ENCODE data around the gene SIN3A.
"Not testable (repeated sequence)": the region's sequence is repeated elsewhere in the genome, so short reads cannot be mapped to it uniquely, and the experiment has no call there.

Gene SIN3A

GRCh38 chr15:75449585-75450306 lies 1.7 kb downstream of the SIN3A start:
- no peak for FAIRE-seq

DNA sequence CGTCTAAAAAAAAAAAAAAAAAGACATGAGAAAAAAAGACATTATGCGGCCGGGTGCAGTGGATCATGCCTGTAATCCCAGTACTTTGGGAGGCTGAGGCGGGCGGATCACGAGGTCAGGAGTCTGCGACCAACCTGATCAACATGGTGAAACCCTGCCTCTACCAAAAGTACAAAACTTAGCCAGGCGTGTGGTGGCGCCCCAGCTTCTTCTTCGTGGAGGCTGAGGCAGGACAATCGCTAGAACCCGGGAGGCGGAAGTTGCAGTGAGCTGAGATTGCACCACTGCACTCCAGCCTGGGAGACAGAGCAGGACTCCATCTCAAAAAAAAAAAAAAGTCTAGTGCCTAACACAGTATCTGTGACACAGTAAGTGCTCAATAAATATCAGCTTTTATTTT lies 3.3 kb downstream of the SIN3A start:
- not testable (repeated sequence) for FAIRE-seq

DNA sequence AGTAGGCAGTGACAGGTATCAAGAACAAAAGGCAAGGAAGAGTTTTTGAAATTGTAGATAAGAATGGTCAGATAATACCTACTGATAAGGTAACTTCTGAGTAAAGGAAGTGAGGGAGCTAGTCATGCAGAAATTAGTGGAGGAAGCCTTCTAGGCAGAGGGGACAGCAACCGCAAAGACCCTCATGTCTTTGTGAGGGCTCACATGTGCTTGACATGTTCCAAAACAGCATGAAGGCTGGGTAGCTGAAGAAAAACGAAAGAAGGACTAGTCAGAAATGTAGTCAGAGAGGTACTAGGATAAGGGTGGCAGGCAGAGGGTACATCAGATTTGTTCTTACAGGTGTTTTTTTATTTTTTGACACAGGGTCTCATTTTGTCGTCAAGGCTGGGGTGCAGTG lies 5.3 kb downstream of the SIN3A start:
- FAIRE-seq: no peak

DNA sequence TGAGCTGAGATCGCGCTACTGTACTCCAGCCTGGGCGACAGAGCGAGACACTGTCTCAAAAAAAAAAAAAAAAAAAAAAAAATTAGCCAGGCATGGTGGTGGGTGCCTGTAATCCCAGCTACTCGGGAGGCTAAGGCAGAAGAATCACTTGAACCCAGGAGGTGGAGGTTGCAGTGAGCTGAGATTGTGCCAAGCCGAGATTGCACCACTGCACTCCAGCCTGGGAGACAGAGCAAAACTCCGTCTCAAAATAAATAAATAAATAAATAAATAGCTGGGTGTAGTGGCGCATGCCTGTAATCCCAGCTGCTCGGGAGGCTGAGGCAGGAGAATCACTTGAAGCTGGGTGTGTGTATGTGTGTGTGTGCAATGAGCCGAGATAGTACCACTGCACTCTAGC lies 6.2 kb downstream of the SIN3A start:
- FAIRE-seq: not testable (repeated sequence)

- FAIRE-seq: not testable (repeated sequence)
These were observed 7.5 kb downstream of the SIN3A start for GRCh38 chr15:75443972-75444453.

GRCh38 chr15:75437721-75438120 lies 13.8 kb downstream of the SIN3A start:
- FAIRE-seq: no peak

GRCh38 chr15:75436881-75437280 lies 14.6 kb downstream of the SIN3A start:
- FAIRE-seq: no peak

GRCh38 chr15:75431682-75432081 lies 19.8 kb downstream of the SIN3A start:
- no peak for FAIRE-seq

- no peak for FAIRE-seq
These were observed 20.2 kb downstream of the SIN3A start for GRCh38 chr15:75431270-75431669.

GRCh38 chr15:75430259-75430658 lies 21.2 kb downstream of the SIN3A start:
- FAIRE-seq: no peak

DNA sequence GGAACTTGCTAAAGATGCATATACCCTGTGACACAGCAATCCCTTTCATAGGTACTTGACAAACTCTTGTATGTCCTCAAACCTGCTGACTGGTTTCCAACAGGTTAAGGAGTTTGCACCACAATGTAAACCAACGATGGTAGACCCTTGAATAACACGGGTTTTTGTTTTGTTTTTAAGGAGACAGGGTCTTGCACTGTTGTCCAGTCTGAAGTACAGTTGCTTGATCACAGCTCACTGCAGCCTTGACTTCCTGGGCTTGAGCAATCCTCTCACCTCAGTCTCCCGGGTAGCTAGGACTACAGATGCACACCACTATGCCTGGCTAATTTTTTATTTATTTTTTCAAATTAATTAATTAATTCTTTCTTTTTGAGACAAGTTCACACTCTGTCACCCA lies 23.3 kb downstream of the SIN3A start:
- FAIRE-seq: no peak

GRCh38 chr15:75425966-75426500 lies 25.5 kb downstream of the SIN3A start:
- FAIRE-seq: no peak

- no peak for FAIRE-seq
These were observed 28.9 kb downstream of the SIN3A start for GRCh38 chr15:75422554-75422953.

- no peak for FAIRE-seq
These were observed 30.8 kb downstream of the SIN3A start for GRCh38 chr15:75420698-75421097.

GRCh38 chr15:75416584-75416983 lies 34.9 kb downstream of the SIN3A start:
- FAIRE-seq: no peak

DNA sequence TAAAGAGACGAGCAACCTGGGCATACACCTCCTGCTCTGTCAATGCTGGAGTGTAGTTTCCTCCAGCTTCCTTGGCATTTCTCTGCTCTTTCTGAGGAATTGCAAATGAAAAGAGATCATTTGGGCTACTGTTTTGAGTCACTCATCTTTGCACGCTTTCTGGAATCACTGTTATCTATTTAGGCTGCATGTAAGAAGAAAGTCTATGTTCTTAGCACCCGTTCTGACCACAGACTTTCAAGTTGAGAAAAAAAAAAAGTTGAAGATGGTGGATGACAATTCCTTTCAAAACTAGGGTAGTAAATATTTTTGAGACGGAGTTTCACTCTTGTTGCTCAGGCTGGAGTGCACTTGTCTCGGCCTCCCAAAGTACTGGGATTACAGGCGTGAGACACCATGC lies 41.3 kb downstream of the SIN3A start:
- FAIRE-seq: no peak

- FAIRE-seq: no peak
These were observed 44.4 kb downstream of the SIN3A start for GRCh38 chr15:75407083-75407482.

DNA sequence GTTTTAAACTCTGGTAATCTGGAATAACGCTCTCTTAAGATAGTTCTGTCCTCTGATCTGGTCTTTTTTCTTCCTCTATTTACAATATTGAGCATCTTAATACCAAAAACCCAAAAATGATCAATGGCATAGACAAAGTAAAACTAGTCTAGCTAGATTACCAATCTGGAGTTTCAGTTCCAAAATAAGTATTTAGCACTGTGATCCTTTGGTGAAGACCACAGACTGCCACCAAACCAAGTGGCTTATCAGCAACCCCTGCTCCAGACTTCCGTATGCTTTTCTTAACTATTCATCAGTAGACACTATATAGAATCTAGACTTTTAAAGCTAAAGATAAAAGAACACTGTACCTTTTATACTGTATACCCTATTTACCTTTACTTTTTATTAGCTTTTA lies 47.6 kb downstream of the SIN3A start:
- FAIRE-seq: no peak

GRCh38 chr15:75397494-75397893 lies 54.0 kb downstream of the SIN3A start:
- FAIRE-seq: no peak

DNA sequence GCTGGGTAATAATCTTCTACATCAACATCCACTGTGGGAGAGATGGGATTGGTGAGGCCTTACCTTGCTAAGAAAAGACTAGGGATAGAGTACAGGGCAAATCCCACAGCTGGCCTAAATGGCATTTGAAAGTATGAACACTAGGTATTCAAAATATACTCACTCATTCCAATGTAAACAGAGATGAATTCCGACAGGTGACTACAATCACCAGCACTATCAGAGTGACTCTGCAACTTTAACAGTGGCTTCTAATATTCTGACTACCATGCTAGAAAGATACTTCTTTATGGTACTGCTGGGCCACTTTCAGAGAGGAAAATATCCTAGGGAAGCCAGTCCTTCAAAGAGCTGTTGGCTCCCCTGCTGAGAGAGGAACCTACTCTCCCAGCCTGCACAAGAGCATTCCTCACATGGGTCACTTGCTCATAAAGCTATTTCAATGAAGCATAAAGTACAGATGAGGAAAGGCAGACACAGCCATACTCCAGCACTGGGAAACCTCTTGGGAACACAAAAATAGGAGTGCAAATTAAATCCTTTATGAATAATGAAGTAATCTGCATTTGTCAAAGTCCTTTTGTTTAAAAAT lies 61.6 kb downstream of the SIN3A start:
- FAIRE-seq: no peak

GRCh38 chr15:75383986-75384385 lies 67.5 kb downstream of the SIN3A start:
- FAIRE-seq: not testable (repeated sequence)

DNA sequence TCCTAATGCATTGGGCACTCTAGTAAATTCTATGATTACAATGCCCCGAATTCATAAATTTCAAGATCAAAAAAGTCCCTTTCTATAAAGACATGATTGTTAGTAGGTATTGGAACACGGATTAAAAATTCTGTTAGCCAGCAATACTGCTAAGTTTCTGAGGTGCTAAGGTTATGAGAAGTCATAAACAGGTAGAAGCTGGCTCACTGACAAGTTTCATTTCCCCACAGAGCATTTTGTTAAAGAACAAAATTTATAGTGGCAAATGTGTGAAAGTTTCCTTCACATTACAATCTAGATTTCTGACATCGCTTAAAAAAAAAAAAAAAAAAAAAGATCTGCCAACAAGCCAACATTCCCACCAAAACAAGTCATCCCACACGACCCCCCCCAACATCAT lies 70.7 kb downstream of the SIN3A start:
- no peak for FAIRE-seq

GRCh38 chr15:75371901-75372688 lies 79.4 kb downstream of the SIN3A start:
- no peak for FAIRE-seq

DNA sequence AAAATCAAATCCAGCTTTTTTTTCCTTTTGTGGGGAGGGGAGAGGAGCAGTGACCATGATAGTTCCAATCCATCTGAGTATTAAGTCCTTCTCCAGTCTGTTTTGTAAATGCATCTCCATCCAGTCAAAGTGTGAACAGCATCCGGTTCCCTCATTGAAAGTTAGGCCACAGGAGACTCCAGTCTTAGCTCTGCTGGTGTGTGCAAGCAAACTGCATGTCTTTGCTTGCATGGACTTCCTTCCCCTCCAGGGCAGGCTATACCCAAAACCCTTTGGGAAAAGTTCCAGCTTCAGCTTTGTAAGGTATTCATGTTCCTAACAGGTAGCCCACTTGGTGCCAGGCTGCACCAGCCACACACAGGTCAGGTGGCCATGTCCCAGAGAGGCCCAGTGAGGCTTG lies 80.0 kb downstream of the SIN3A start:
- FAIRE-seq: no peak

Measured in A204.1 (cell line).